Body of pancreas (tissue), 4 donors: Measurements from ENCODE around the gene NGEF.

ENCODE experiments used
- CTCF ChIP-seq, 7 experiments: fragments of 450-650 bp in 4 of 7; fragments of 200-600 bp in 3 of 7; sonication (generic) in 3 of 7; IDR thresholded peaks; one replicate each; pipeline ENCODE4 v1.5.1; 2016 to 2019; ENCODE audit warnings: antibody characterized with exemption in 7 of 7
- POLR2A ChIP-seq, 3 donors: fragments of 450-650 bp; IDR thresholded peaks; one replicate each; pipeline ENCODE4 v1.6.1; 2016; ENCODE audit warnings: antibody characterized with exemption in 3 of 3, mild to moderate bottlenecking in 2 of 3

DNA sequence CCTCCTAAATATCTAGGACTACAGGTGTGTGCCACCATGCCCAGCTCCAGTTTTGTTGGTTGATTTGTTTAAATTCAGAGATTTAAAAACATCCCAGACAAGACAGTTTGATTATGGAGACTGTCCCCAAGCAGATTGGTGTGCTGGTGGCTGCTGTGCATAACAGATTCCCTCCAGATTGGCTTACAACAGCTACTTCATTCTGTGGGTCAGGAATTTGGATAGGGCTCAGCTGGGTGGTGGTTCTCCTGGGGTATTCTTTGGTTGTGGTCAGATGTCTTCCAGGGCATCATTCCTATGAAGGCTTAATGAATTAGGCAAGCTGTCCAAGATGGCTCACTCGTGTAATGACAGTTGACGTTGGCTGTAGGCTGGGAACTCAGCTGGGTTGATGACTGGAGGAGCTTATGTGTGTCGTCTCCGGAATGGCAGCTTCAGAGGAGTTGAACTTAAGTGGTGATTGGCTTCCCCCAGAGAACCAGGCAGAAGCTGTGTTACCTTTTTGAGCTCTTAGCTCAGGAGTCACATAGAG is 153.6 kb downstream of the NGEF start:
- TF ChIP-seq POLR2A (IDR thresholded peaks at IDR 0.05) (no peak), CTCF (IDR thresholded peaks at IDR 0.05) (no peak)
